OCI-LY3 (cell line): Measurements from ENCODE around the gene ASIC2.

Experiments
- H2AFZ ChIP-seq: fragments of 200-600, 300-600 bp; shearing (Covaris generic); 2 replicates; pipeline ENCODE4 v1.6.0; 2014; ENCODE audit warnings: antibody characterized with exemption, low read depth, low read length
- H3K27ac ChIP-seq: fragments of 200-600, 300-600 bp; sonication (generic); 2 replicates; pipeline ENCODE4 v1.5.1; 2014; ENCODE audit warnings: mild to moderate bottlenecking, low read length, moderate library complexity, mixed read lengths
- H3K27me3 ChIP-seq: fragments of 200-600, 300-600 bp; sonication (generic); 2 replicates; pipeline ENCODE4 v1.6.1; 2014; ENCODE audit warnings: low read depth, low read length, mixed read lengths
- H3K36me3 ChIP-seq: fragments of 200-600, 300-600 bp; sonication (generic); replicated peaks from 2 replicates; pipeline ENCODE3; 2014; ENCODE audit warnings: low read depth, low read length, mixed read lengths
- H3K4me1 ChIP-seq: fragments of 300-600, 200-600 bp; sonication (generic); 2 replicates; pipeline ENCODE4 v1.6.1; 2014; ENCODE audit warnings: low read length, mixed read lengths
- H3K4me2 ChIP-seq: fragments of 200-600, 300-600 bp; sonication (generic); 2 replicates; pipeline ENCODE4 v1.6.1; 2014; ENCODE audit warnings: low read length, mixed read lengths
- H3K4me3 ChIP-seq: fragments of 300-600, 200-600 bp; sonication (generic); 2 replicates; pipeline ENCODE4 v1.5.1; 2014; ENCODE audit warnings: antibody characterized with exemption, mild to moderate bottlenecking, low read length, moderate library complexity
- H3K79me2 ChIP-seq: fragments of 300-600, 200-600 bp; shearing (Covaris generic); 2 replicates; pipeline ENCODE4 v1.6.1; 2014; ENCODE audit warnings: mild to moderate bottlenecking, low read length, mixed read lengths
- H3K9ac ChIP-seq: fragments of 300-600, 200-600 bp; shearing (Covaris generic); 2 replicates; pipeline ENCODE4 v1.6.0; 2014; ENCODE audit warnings: mild to moderate bottlenecking, low read length, moderate library complexity
- H3K9me3 ChIP-seq: fragments of 200-600, 300-600 bp; shearing (Covaris generic); 2 replicates; pipeline ENCODE4 v1.6.1; 2014; ENCODE audit warnings: low read length, mixed read lengths; ENCODE audit not compliant: insufficient read depth
- H4K20me1 ChIP-seq: fragments of 200-600, 300-600 bp; sonication (generic); 2 replicates; pipeline ENCODE4 v1.6.1; 2016; ENCODE audit warnings: low read length, mixed read lengths; ENCODE audit not compliant: insufficient read depth
- CTCF ChIP-seq: fragments of 200-600, 300-600 bp; sonication (generic); IDR thresholded peaks from 2 replicates; pipeline ENCODE4 v1.5.1; 2014; ENCODE audit warnings: antibody characterized with exemption, low read length, low read depth
- EZH2phosphoT487 ChIP-seq: fragments of 200-600 bp; shearing (Covaris generic); IDR thresholded peaks from 2 replicates; pipeline ENCODE4 v1.6.1; 2018; ENCODE audit warnings: antibody characterized with exemption, mixed run types, low read depth

The ASIC2 gene

GRCh38 chr17:33019161-33019890 lies 273.8 kb downstream of the ASIC2 start:
- H3K9ac ChIP-seq, result no peak overlapping the region
- H3K4me1 ChIP-seq, result no peaks in the 10 kb centered on the region
- TF ChIP-seq EZH2phosphoT487, result no peak
- no peak for TF ChIP-seq CTCF
- no peak overlapping the region for H3K4me2 ChIP-seq
- H4K20me1 ChIP-seq, result no peaks in the 10 kb centered on the region
- H2AFZ ChIP-seq, result no peak overlapping the region
- no peaks in the 10 kb centered on the region for H3K79me2 ChIP-seq
- H3K9me3 ChIP-seq, result no peaks in the 10 kb centered on the region
- no peaks in the 10 kb centered on the region for H3K36me3 ChIP-seq
- no peak overlapping the region for H3K4me3 ChIP-seq
- peaks cover 15% of the 10 kb centered on the region for H3K27me3 ChIP-seq
- H3K27ac ChIP-seq, result no peak overlapping the region

GRCh38 chr17:33017366-33017765 lies 275.7 kb downstream of the ASIC2 start:
- Histone ChIP-seq H3K4me3 (no peak overlapping the region), H4K20me1 (no peaks in the 10 kb centered on the region), H2AFZ (no peak overlapping the region), H3K36me3 (no peaks in the 10 kb centered on the region), H3K4me1 (no peaks in the 10 kb centered on the region), H3K9ac (no peak overlapping the region), H3K9me3 (no peaks in the 10 kb centered on the region), H3K79me2 (no peaks in the 10 kb centered on the region), H3K4me2 (no peak overlapping the region), H3K27me3 (peaks cover 12% of the 10 kb centered on the region), H3K27ac (no peak overlapping the region)
- no peak for TF ChIP-seq EZH2phosphoT487
- no peak for TF ChIP-seq CTCF

GRCh38 chr17:33016920-33017319 lies 276.2 kb downstream of the ASIC2 start:
- H3K9me3 ChIP-seq, result no peaks in the 10 kb centered on the region
- no peaks in the 10 kb centered on the region for H3K36me3 ChIP-seq
- no peak overlapping the region for H3K4me2 ChIP-seq
- peaks cover 12% of the 10 kb centered on the region for H3K27me3 ChIP-seq
- H3K9ac ChIP-seq, result no peak overlapping the region
- no peak overlapping the region for H2AFZ ChIP-seq
- no peaks in the 10 kb centered on the region for H4K20me1 ChIP-seq
- H3K27ac ChIP-seq, result no peak overlapping the region
- no peaks in the 10 kb centered on the region for H3K79me2 ChIP-seq
- TF ChIP-seq CTCF (no peak), EZH2phosphoT487 (no peak)
- H3K4me3 ChIP-seq, result no peak overlapping the region
- no peaks in the 10 kb centered on the region for H3K4me1 ChIP-seq

- Histone ChIP-seq H3K27me3 (peaks cover 12% of the 10 kb centered on the region), H3K9me3 (no peaks in the 10 kb centered on the region), H3K4me3 (no peak overlapping the region), H3K4me2 (no peak overlapping the region), H3K9ac (no peak overlapping the region), H3K27ac (no peak overlapping the region), H3K36me3 (no peaks in the 10 kb centered on the region), H4K20me1 (no peaks in the 10 kb centered on the region), H3K79me2 (no peaks in the 10 kb centered on the region), H2AFZ (no peak overlapping the region), H3K4me1 (no peaks in the 10 kb centered on the region)
- TF ChIP-seq EZH2phosphoT487, result no peak
- no peak for TF ChIP-seq CTCF
These were observed 277.3 kb downstream of the ASIC2 start for GRCh38 chr17:33015716-33016346.
